Measurements from ENCODE around the gene ELN. TPM values are rescaled to one million over a fixed set of nuclear protein-coding genes. Genes with fewer than 3 reads are reported as not detected.

ELN gene
- polyA plus RNA-seq, 1 donor (not counting 4 experiments of a cell fraction or from before 2014, with no cell fraction given), result not detected

GRCh38 chr7:74095135-74095534 lies 67.2 kb downstream of the ELN start:
- Histone ChIP-seq H3K27me3 (ENCODE audit: control insufficient read depth, extremely low read depth, insufficient read depth, low read length) (no peaks in the 10 kb centered on the region), H3K9ac (ENCODE audit: control insufficient read depth, extremely low read depth, insufficient read depth, low read length) (no peak overlapping the region), H3K4me1 (ENCODE audit: control insufficient read depth, extremely low read depth, insufficient read depth, low read length) (peaks cover 19% of the 10 kb centered on the region), H3K27ac (ENCODE audit: control insufficient read depth, insufficient read depth, low read length) (no peak overlapping the region), H3K4me2 (ENCODE audit: control insufficient read depth, extremely low read depth, insufficient read depth, low read depth, low read length) (no peak overlapping the region), H3K79me2 (ENCODE audit: control insufficient read depth, insufficient read depth, low read length) (peaks cover 7% of the 10 kb centered on the region), H3K4me3 (ENCODE audit: control insufficient read depth in 2 of 3, extremely low read depth in 1 of 3, insufficient read depth in 2 of 3, low read depth in 1 of 3, low read length in 3 of 3) (no peak overlapping the region), H4K20me1 (ENCODE audit: control insufficient read depth, extremely low read depth, insufficient read depth, low read length) (no peaks in the 10 kb centered on the region), H3K9me1 (ENCODE audit: control insufficient read depth, extremely low read depth, insufficient read depth, low read length) (peaks cover 3% of the 10 kb centered on the region), H3K36me3 (ENCODE audit: control insufficient read depth in 2 of 2, extremely low read depth in 1 of 2, insufficient read depth in 2 of 2, low read length in 2 of 2) (peaks cover 16 to 21% of the 10 kb centered on the region in 2 experiments), H3K9me3 (ENCODE audit: control insufficient read depth, low read depth, low read length) (peaks cover 17% of the 10 kb centered on the region), H2AFZ (ENCODE audit: control insufficient read depth, low read length) (no peak overlapping the region)
- dilution Hi-C loops (cut with MboI; ENCODE audit: extremely low pct_ligation_motif_present, low sequenced_read_pairs), result no loop called here
- TF ChIP-seq CTCF (optimal IDR thresholded peaks at IDR 0.05 in 1 of 3, IDR thresholded peaks at IDR 0.05 in 1 of 3, conservative IDR thresholded peaks at IDR 0.05 in 1 of 3; ENCODE audit: extremely low read depth in 1 of 3, insufficient read depth in 2 of 3, low read length in 3 of 3) (no peak), EZH2 (IDR thresholded peaks at IDR 0.05; ENCODE audit: low read length) (no peak)
- no peak for DNase-seq (ENCODE audit: low read depth, low spot score)
- no peak for FAIRE-seq

GRCh38 chr7:74097937-74098614 lies 70.1 kb downstream of the ELN start:
- Histone ChIP-seq H3K4me1 (ENCODE audit: control insufficient read depth, extremely low read depth, insufficient read depth, low read length) (peaks cover 19% of the 10 kb centered on the region), H3K9me1 (ENCODE audit: control insufficient read depth, extremely low read depth, insufficient read depth, low read length) (peaks cover 3% of the 10 kb centered on the region), H3K79me2 (ENCODE audit: control insufficient read depth, insufficient read depth, low read length) (peaks cover 7% of the 10 kb centered on the region), H3K4me3 (ENCODE audit: control insufficient read depth in 2 of 3, extremely low read depth in 1 of 3, insufficient read depth in 2 of 3, low read depth in 1 of 3, low read length in 3 of 3) (no peak overlapping the region), H3K9ac (ENCODE audit: control insufficient read depth, extremely low read depth, insufficient read depth, low read length) (peak overlapping the region; percentile 34), H3K27me3 (ENCODE audit: control insufficient read depth, extremely low read depth, insufficient read depth, low read length) (no peaks in the 10 kb centered on the region), H3K27ac (ENCODE audit: control insufficient read depth, insufficient read depth, low read length) (peak overlapping the region; percentile 83), H3K36me3 (ENCODE audit: control insufficient read depth in 2 of 2, extremely low read depth in 1 of 2, insufficient read depth in 2 of 2, low read length in 2 of 2) (peaks cover 16 to 19% of the 10 kb centered on the region in 2 experiments), H3K9me3 (ENCODE audit: control insufficient read depth, low read depth, low read length) (peaks cover 17% of the 10 kb centered on the region), H4K20me1 (ENCODE audit: control insufficient read depth, extremely low read depth, insufficient read depth, low read length) (no peaks in the 10 kb centered on the region), H2AFZ (ENCODE audit: control insufficient read depth, low read length) (peak overlapping the region; percentile 38), H3K4me2 (ENCODE audit: control insufficient read depth, extremely low read depth, insufficient read depth, low read depth, low read length) (peak overlapping the region; percentile 9)
- dilution Hi-C loops (cut with MboI; ENCODE audit: extremely low pct_ligation_motif_present, low sequenced_read_pairs), result no loop called here
- TF ChIP-seq CTCF (optimal IDR thresholded peaks at IDR 0.05 in 1 of 3, IDR thresholded peaks at IDR 0.05 in 1 of 3, conservative IDR thresholded peaks at IDR 0.05 in 1 of 3; ENCODE audit: extremely low read depth in 1 of 3, insufficient read depth in 2 of 3, low read length in 3 of 3), result no peak
- no peak for TF ChIP-seq EZH2 (IDR thresholded peaks at IDR 0.05; ENCODE audit: low read length)
- peak; percentile 75 for DNase-seq (ENCODE audit: low read depth, low spot score)
- FAIRE-seq, result peak; percentile 67
